Naive thymus-derived CD4-positive, alpha-beta T cell (primary cell): Measurements from ENCODE around the gene CD163. TPM values are rescaled to one million over a fixed set of nuclear protein-coding genes. Genes with fewer than 3 reads are reported as not detected.
A peak's percentile ranks its signal among the peaks of the same experiment; 100 is the strongest.
"Not testable (repeated sequence)": the region's sequence is repeated elsewhere in the genome, so short reads cannot be mapped to it uniquely, and the experiment has no call there.

Experiments
- ATAC-seq: fragments of 150-1000 bp; cut with Tn5 transposase; 2 replicates; pipeline ENCODE4 v1.10.0; 2021; ENCODE audit warnings: mild to moderate bottlenecking, moderate library complexity
- CTCF ChIA-PET: fragments of 350-600 bp; sonication (Branson Sonifier 250); formaldehyde crosslinking; loops from one replicate; lab custom pipeline; 2021; ENCODE audit warnings: antibody characterized with exemption; lab: Charles Lee
- POLR2A ChIA-PET: fragments of 350-600 bp; sonication (Branson Sonifier 250); formaldehyde crosslinking; loops from one replicate; lab custom pipeline; 2021; ENCODE audit warnings: antibody characterized with exemption, inconsistent platforms; lab: Charles Lee
- DNase-seq, 9 donors: peaks; one replicate each; pipeline versions ENCODE4 v3.0.0 to v3.0.0-alpha.2; 2020 to 2022; ENCODE audit warnings: mixed read lengths in 1 of 9
- H3K27ac ChIP-seq: one replicate; pipeline ENCODE4 v1.7.0; 2013; ENCODE audit warnings: mild to moderate bottlenecking, low read depth, low read length, moderate library complexity
- H3K27me3 ChIP-seq, 2 donors: one replicate each; pipeline ENCODE4 v1.7.0; 2013; ENCODE audit warnings: low read length in 2 of 2, mild to moderate bottlenecking in 2 of 2, moderate library complexity in 2 of 2; ENCODE audit not compliant: control insufficient read depth in 2 of 2, insufficient read depth in 2 of 2
- H3K36me3 ChIP-seq, 3 experiments: 1 replicate in 2 of 3; 2 replicates in 1 of 3; pipeline ENCODE4 v1.7.0; 2013; ENCODE audit warnings: low read length in 3 of 3, mild to moderate bottlenecking in 3 of 3, moderate library complexity in 1 of 3; ENCODE audit not compliant: insufficient read depth in 3 of 3, control insufficient read depth in 2 of 3
- H3K4me1 ChIP-seq, 2 donors: one replicate each; pipeline ENCODE4 v1.7.0; 2013; ENCODE audit warnings: low read length in 2 of 2, mild to moderate bottlenecking in 2 of 2, moderate library complexity in 1 of 2; ENCODE audit not compliant: control insufficient read depth in 2 of 2, insufficient read depth in 2 of 2
- H3K4me3 ChIP-seq: 2 replicates; pipeline ENCODE4 v1.7.0; 2013; ENCODE audit warnings: mild to moderate bottlenecking, low read length
- H3K9me3 ChIP-seq, 3 experiments: 1 replicate in 2 of 3; 2 replicates in 1 of 3; pipeline ENCODE4 v1.7.0; 2013; ENCODE audit warnings: low read length in 3 of 3; ENCODE audit not compliant: control insufficient read depth in 2 of 3
- H3K27ac Mint-ChIP-seq, 9 donors: one replicate each; pipeline ENCODE4 v1.8.0; 2020 to 2022; ENCODE audit warnings: mixed read lengths in 9 of 9, mild to moderate bottlenecking in 8 of 9, moderate library complexity in 5 of 9, inconsistent platforms in 2 of 9
- H3K27me3 Mint-ChIP-seq, 5 donors: one replicate each; pipeline ENCODE4 v1.8.0; 2021 to 2022; ENCODE audit warnings: mixed read lengths in 5 of 5, mild to moderate bottlenecking in 1 of 5
- H3K36me3 Mint-ChIP-seq, 5 donors: one replicate each; pipeline ENCODE4 v1.8.0; 2020 to 2022; ENCODE audit warnings: mixed read lengths in 5 of 5, mild to moderate bottlenecking in 3 of 5, inconsistent platforms in 1 of 5
- H3K4me1 Mint-ChIP-seq, 7 donors: one replicate each; pipeline ENCODE4 v1.8.0; 2020 to 2022; ENCODE audit warnings: mixed read lengths in 7 of 7, mild to moderate bottlenecking in 3 of 7, inconsistent platforms in 1 of 7
- H3K4me3 Mint-ChIP-seq, 10 donors: one replicate each; pipeline ENCODE4 v1.8.0; 2020 to 2022; ENCODE audit warnings: mild to moderate bottlenecking in 10 of 10, mixed read lengths in 10 of 10, moderate library complexity in 6 of 10, inconsistent platforms in 2 of 10
- H3K9me3 Mint-ChIP-seq, 11 donors: one replicate each; pipeline ENCODE4 v1.8.0; 2020 to 2022; ENCODE audit warnings: mixed read lengths in 11 of 11, mild to moderate bottlenecking in 4 of 11, inconsistent platforms in 1 of 11, moderate library complexity in 1 of 11
- intact Hi-C, 2 donors: fragments of 100-400 bp; cut with micrococcal nuclease; formaldehyde crosslinking; loops; one replicate each; pipeline ENCODE4 v1.15.1; 2023
- polyA plus RNA-seq, 2 donors: library from polyadenylated mRNA; unstranded; fragments of 300-500 nt; fragmentation: Illumina TruSeq; gene quantifications; one replicate each; pipeline ENCODE4 v1.2.3, GENCODE V29; 2021
- total RNA-seq, 6 experiments: library from RNA in 5 of 6; stranded (reverse) in 5 of 6; gene quantifications; 1 replicate in 5 of 6; 2 replicates in 1 of 6; pipeline ENCODE4 v1.2.3 and lab custom pipeline; 2021 to 2026

Gene CD163
- total and polyA plus RNA-seq, 7 experiments from 2014 or later = 0.05 to 35.0 (median 11.2) TPM; not detected in 2

DNA sequence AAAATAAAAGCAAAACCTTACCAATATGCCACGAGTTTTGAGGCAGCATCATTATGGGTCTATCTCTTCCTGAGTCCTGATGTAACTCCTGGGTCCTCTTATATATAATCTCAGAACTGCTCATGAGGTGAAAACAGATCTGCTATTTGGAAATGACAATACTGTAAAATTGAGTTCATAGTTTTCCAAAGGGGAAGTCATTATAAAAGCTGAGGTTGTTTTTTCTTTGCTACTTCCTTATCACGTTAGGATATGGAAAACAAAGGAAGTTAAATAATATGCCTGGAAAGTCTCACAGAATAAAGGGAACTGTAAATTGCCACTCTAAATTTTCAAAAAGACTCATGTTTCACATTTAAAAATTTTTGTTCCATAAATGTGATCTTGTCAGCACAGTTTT, 59.5 kb downstream of the CD163 start, which contains the start of gene CD163L1:
TSS of gene CD163L1 (minus strand) at position 78 of the 400 bp plus-strand sequence. CDS start at position 52, 26 bp downstream.
- ATAC-seq (no peak), DNase-seq (no peak)
- Mint-ChIP-seq H3K27ac (no peak within 1 kb of the TSS), H3K36me3 (peaks cover 0 to 4% (median 0%) of the 10 kb centered on the region in 5 donors), H3K27me3 (peaks cover 43 to 54% (median 44%) of the 10 kb centered on the region in 5 donors), H3K4me1 (peaks cover 0 to 8% (median 5%) of the 10 kb centered on the region in 7 donors), H3K4me3 (no peak within 1 kb of the TSS), H3K9me3 (peaks cover 0 to 14% (median 5%) of the 10 kb centered on the region in 11 donors)
- intact Hi-C loops = no loop called here
- Histone ChIP-seq H3K4me1 (no peaks in the 10 kb centered on the region), H3K27ac (no peak within 1 kb of the TSS), H3K9me3 (no peaks in the 10 kb centered on the region), H3K27me3 (peaks cover 6 to 7% of the 10 kb centered on the region in 2 donors), H3K36me3 (no peaks in the 10 kb centered on the region), H3K4me3 (no peak within 1 kb of the TSS)
- POLR2A ChIA-PET = no interaction called here
- CTCF ChIA-PET = no interaction called here

DNA sequence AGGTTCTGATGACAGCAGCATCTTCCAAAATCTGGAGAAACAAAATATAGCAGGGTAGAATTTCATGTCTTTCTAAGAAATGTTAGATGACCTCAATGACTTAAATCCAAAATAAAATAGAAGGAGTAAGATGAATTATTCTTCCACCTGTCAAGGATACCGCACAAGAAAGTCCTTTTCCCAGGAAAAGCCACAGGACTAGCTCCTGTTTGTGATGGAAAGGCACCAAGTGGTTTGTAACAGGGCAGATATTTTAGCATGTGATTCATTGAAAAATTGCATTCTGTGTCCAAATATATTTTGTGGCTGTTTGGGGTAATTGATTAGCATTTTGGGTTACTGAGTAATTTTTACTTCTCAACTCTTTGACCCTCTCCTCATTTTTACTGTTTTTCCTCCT, 62.4 kb downstream of the CD163 start:
- intact Hi-C loops = no loop called here
- ChIA-PET CTCF (no interaction called here), POLR2A (no interaction called here)
- Histone ChIP-seq H3K27me3 (peaks cover 6 to 7% of the 10 kb centered on the region in 2 donors), H3K36me3 (no peaks in the 10 kb centered on the region), H3K4me3 (no peak overlapping the region), H3K27ac (no peak overlapping the region), H3K9me3 (no peaks in the 10 kb centered on the region), H3K4me1 (no peaks in the 10 kb centered on the region)
- Mint-ChIP-seq H3K4me3 (peak overlapping the region in 4 of 10 donors; percentile 14 to 30 (median 17)), H3K9me3 (peaks cover 0 to 19% (median 5%) of the 10 kb centered on the region in 11 donors), H3K4me1 (peaks cover 0 to 8% (median 5%) of the 10 kb centered on the region in 7 donors), H3K27me3 (peaks cover 39 to 56% (median 47%) of the 10 kb centered on the region in 5 donors), H3K36me3 (peaks cover 0 to 4% (median 0%) of the 10 kb centered on the region in 5 donors), H3K27ac (no peak overlapping the region)
- ATAC-seq = no peak
- no peak for DNase-seq

DNA sequence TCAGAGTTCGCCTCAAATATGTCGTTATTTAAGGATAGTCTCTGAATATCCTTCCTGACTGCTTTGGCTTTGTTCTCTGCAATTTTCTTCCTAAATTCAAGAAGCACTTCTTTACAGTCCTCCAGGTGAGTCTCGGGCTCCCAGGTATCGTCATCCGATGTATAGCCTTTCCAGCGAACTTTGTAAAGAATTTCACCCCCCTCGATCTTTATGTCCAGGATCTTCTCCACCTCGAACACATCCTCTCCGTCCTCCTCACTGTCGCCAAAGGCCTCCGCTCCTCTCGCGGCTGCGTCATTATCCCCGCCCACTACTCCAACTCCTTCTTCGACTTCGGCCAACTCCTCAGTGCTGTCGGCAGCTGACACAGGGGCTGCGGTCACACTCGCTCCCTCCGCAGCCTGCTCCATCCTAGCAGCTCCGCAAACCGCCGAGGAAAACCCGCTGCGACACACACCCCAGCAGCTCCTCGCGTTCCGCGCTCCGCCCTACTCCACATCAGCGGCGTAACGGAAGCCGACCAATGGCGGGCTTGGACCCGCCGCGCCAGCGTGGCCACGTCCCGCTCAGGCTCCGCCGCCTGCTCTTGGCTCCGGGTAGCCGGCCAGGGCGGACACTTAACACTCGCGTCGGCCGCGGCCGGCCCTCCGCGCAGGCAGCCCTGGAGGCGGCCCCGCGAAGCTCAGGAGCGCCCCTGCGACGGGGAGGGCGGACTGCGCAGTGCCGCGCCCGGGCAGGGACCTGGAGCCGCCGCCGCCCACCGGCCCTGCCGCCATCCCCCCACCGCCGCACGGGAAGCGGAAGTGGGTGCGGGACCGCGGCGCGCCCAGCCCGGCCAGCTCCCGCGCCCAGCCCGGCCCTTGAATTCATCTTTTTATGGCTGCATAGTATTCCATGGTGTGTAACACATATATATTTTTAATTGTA, 63.7 kb downstream of the CD163 start:
- H3K4me3 ChIP-seq = no peak overlapping the region
- Mint-ChIP-seq H3K4me1 (peaks cover 0 to 8% (median 5%) of the 10 kb centered on the region in 7 donors), H3K27ac (peak overlapping the region in 5 of 9 donors; percentile 19 to 84 (median 81)), H3K27me3 (peaks cover 38 to 56% (median 45%) of the 10 kb centered on the region in 5 donors), H3K4me3 (peak overlapping the region; percentile 69 to 85 (median 76)), H3K9me3 (peaks cover 0 to 19% (median 5%) of the 10 kb centered on the region in 11 donors), H3K36me3 (peaks cover 0 to 4% (median 0%) of the 10 kb centered on the region in 5 donors)
- ChIA-PET CTCF (no interaction called here), POLR2A (no interaction called here)
- no peaks in the 10 kb centered on the region for H3K4me1 ChIP-seq
- H3K36me3 ChIP-seq = no peaks in the 10 kb centered on the region
- intact Hi-C loops = no loop called here
- peak; percentile 60 for ATAC-seq
- DNase-seq = peak in 6 of 9 donors; percentile 8 to 47 (median 22)
- no peak overlapping the region for H3K27ac ChIP-seq
- peaks cover 6 to 7% of the 10 kb centered on the region in 2 donors for H3K27me3 ChIP-seq
- no peaks in the 10 kb centered on the region for H3K9me3 ChIP-seq

DNA sequence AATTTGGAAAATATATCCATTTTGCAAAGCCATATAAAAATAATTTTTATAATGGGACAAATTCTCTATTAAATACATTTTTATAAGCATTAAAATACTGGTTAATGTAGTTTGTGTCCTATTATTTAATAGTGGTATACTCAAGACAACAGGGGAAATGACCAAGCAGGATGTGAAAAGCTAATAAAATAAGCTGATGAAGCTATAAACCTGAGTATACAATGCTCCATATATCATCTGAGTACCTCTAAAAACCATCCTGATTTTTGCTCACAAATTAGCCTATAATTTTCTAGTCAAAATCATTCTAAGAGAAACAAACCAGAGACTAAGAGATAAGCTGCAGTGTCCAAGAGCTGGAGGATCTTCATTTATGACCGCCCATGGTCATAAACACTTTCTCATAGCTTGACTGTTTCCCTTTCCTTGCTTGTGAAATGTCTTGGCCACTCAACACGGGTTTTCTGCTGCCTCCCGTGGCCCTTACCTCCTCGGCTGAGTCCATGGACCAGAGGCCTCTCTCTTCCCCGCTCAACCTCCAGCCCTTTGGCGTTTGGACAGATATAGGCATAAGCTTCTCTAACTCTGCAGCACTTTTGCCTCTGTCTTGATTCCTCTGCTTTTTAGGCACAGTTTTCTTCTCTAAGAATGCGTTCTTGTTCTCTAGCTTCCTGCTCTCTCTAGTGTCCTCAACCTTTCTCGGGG, 65.1 kb downstream of the CD163 start:
- H3K4me3 ChIP-seq, H3K27ac ChIP-seq, CTCF ChIA-PET, POLR2A ChIA-PET, H3K4me1 ChIP-seq, H3K27ac Mint-ChIP-seq, H3K9me3 ChIP-seq, intact Hi-C loops, DNase-seq, H3K36me3 ChIP-seq, H3K36me3 Mint-ChIP-seq, ATAC-seq, H3K27me3 ChIP-seq, H3K4me1 Mint-ChIP-seq: not testable (repeated sequence)
- H3K9me3 Mint-ChIP-seq = peaks cover 0 to 19% (median 5%) of the 10 kb centered on the region in 11 donors
- H3K27me3 Mint-ChIP-seq = peaks cover 38 to 49% (median 42%) of the 10 kb centered on the region in 5 donors
- peak overlapping the region in 2 of 10 donors; percentile 9 to 12 for H3K4me3 Mint-ChIP-seq

DNA sequence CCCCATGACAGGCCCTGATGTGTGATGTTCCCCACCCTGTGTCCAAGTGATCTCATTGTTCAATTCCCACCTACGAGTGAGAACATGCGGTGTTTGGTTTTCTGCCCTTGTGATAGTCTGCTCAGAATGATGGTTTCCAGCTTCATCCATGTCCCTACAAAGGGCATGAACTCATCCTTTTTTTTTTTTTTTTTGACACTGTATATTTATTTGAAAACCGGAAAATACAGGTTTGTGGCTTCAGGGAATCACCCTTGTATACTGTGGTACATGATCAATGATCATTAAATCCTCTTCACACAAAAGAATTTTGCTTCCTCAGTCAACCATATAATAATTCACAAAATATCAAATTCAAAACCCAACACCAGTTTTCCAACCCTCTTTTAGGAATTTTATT, 66.1 kb downstream of the CD163 start:
- H3K4me1 ChIP-seq, H3K4me1 Mint-ChIP-seq, H3K27ac ChIP-seq, H3K9me3 ChIP-seq, ATAC-seq, H3K36me3 Mint-ChIP-seq, DNase-seq, H3K36me3 ChIP-seq, POLR2A ChIA-PET, H3K27ac Mint-ChIP-seq, CTCF ChIA-PET, H3K4me3 ChIP-seq, H3K4me3 Mint-ChIP-seq, H3K27me3 ChIP-seq, intact Hi-C loops: not testable (repeated sequence)
- Mint-ChIP-seq H3K27me3 (peaks cover 34 to 39% (median 38%) of the 10 kb centered on the region in 5 donors), H3K9me3 (peaks cover 0 to 19% (median 5%) of the 10 kb centered on the region in 11 donors)

DNA sequence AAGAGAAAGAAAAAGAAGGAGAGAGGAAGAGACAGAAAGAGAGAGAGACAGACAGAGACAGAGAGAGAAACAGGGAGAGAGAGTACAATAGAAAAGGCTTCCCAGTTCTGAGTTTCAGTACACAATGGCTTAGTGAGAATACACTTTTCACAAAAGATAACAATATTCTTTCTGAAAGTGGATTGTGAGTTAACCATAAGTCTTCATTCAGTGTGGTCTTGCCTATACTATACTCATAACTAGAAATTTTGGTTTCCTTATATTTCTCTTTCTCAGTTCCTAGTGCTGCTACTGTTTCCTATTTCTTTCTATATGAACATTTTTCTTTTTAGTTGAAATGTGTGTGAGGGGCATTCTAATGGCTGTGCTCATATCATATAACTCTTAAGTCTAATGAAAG, 68.9 kb downstream of the CD163 start:
- Histone ChIP-seq H3K9me3 (no peaks in the 10 kb centered on the region), H3K27ac (no peak overlapping the region), H3K4me1 (no peaks in the 10 kb centered on the region), H3K27me3 (no peaks in the 10 kb centered on the region), H3K36me3 (no peaks in the 10 kb centered on the region), H3K4me3 (no peak overlapping the region)
- Mint-ChIP-seq H3K36me3 (no peaks in the 10 kb centered on the region), H3K27ac (no peak overlapping the region), H3K9me3 (peaks cover 0 to 11% (median 5%) of the 10 kb centered on the region in 11 donors), H3K4me1 (peaks cover 0 to 4% (median 0%) of the 10 kb centered on the region in 7 donors), H3K4me3 (no peak overlapping the region), H3K27me3 (peaks cover 20 to 28% (median 26%) of the 10 kb centered on the region in 5 donors)
- intact Hi-C loops = no loop called here
- ATAC-seq = no peak
- ChIA-PET CTCF (no interaction called here), POLR2A (no interaction called here)
- DNase-seq = no peak
